SIG-M5 treated with dmso at 0.1 percent for 504 hours (cell line): Measurements from ENCODE around the gene GDF7.

ENCODE experiments used
- DNase-seq: peaks from one replicate; lab custom pipeline; 2025; ENCODE audit not compliant: unreplicated experiment; lab: John Stamatoyannopoulos, UW

Gene GDF7

GRCh38 chr2:20666304-20667150 is at the start of gene GDF7:
Gene GDF7, plus strand, starts transcription at chr2:20667144. Its CDS starts 96 bp downstream, at chr2:20667240.
- DNase-seq, result no peak

- DNase-seq, result peak; percentile 40
Observed at GRCh38 chr2:20617892-20618467, 49.0 kb upstream of the GDF7 start.

- DNase-seq, result no peak
Observed at GRCh38 chr2:20618468-20618885, 48.5 kb upstream of the GDF7 start.

DNA sequence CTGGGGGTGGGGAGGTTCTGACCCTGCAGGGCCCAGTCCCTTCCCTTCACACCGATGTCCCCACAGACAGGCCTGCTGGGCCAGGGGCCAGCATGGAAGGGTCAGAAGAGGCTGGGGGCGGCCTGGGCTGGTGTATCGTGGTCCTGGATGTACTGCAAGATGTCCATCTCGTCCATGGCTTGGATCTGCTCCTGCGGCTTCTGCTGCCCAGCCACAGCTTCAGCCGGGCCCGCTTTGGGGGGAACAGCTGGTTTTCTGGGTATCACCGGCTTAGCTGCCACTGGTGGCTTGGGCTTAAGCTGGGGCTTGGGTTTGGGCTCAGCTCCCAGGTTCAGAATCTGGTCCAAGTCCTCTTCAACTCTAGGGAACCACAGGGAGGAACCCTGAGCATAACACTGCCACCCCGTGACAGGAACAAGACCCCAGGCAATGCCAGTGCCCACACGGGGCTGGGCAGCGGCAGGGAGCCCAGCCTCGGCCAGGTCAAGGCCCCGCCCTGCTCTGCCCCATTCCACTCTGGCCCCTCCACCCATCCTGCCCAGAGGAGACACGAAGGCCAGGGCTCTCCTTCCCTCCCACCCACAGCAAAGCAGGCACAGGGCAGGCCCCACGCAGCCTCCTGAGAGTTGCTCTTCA is 47.9 kb upstream of the GDF7 start:
- DNase-seq, result no peak

DNA sequence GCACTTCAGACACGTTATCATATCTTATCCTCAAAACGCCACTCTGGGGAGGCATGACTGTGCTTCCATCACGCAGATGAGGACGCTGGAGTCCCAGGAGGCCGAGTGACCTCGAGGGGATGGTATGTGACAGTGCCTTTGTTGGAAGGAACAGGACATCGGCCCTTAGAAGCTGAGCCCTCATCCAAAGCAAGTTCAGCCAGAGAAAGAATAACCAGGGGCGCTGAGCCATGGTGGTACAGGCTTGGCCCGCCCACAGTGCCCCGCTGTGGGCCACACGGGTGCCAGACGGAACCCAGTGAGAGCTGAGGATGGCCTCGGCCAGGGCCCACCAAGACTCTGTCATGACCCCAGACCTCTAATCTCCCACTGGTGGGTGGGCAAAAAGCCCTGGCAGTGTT is 47.3 kb upstream of the GDF7 start:
- no peak for DNase-seq

DNA sequence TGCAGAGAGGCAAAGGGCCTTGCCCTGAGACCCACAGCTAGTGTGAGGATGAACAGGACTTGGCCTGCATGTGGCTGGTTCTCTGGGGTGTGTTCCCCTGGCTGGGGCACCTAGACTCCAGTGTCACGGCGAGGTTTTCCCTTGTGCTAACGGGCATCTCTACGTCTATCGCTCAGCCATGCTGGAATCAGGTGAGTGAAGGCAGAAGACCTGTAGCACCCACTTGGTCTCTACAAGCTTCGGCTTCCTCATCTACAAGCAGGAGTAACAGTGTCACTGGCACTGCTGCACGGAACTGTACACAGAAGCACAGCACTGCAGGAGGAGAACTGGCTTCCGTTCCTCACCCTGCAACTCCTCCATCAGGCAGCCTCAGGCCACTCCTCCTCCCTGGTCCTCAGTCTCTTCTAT is 46.7 kb upstream of the GDF7 start:
- no peak for DNase-seq

GRCh38 chr2:20620696-20621365 is 46.1 kb upstream of the GDF7 start:
- DNase-seq, result no peak

DNA sequence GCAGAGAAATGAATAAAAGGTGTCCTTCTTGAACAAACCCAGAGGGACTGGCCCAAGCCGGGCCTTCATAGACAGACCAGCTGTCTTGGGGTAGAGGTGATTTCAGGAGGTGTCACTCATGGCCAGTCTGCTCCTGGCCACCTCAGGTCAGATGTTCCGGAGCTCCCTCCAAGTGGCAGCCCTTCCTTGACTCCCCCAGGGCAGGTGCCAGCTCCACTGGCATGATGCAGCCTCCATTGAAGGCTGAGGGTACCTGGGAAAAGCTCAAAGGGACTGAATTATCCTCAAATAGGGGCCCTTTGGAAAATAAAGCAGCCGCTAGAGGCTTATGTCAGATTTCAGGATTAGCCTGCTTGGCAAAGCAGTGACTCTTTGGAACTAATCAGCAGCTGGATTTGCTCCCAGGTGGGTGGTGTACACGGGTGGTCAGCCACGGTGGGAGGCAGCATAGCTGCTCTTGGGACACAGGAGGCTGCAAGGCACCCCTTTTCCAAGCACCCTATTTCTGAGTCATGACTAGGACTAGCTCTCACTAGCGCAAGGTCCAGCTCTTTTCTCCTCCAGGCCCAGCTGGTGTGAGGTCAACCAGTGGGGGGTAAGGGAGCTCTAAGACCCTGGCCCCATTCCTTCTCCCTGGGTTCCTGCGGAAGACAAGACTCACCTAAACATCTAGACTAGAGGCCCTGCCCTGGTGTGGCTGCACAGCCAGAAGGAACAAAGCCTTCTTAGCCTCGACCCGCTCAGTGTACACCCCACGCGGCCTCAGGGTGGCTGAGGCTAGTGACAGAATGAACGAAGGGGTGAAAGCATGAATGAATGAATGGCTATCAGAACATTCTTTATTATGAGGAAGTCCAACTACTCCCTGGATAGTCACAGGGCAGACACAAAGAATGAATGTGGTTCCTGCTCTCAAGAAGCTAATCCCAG is 45.3 kb upstream of the GDF7 start:
- no peak for DNase-seq

DNA sequence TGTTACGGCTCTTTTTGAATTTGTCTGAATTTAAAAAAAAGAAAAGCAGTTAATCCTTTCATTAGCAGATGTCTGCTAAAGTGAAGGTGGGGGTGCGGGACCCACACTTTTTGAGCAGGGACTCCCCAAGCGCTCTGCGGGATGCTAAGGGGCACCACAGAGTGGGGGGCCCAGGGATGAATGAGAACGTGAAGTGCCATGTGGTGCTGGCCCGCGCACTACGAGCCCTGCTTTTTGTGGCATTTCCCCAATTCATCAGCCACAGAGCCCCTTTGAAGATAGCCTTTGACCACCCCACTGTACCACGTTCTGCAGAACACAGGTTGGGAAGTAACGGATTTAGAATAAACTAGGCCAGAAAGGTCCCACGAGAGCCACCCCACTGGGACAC is 44.7 kb upstream of the GDF7 start:
- no peak for DNase-seq

- DNase-seq, result no peak
Observed at GRCh38 chr2:20622731-20623130, 44.2 kb upstream of the GDF7 start.

- DNase-seq, result no peak
Observed at GRCh38 chr2:20623241-20623640, 43.7 kb upstream of the GDF7 start.

DNA sequence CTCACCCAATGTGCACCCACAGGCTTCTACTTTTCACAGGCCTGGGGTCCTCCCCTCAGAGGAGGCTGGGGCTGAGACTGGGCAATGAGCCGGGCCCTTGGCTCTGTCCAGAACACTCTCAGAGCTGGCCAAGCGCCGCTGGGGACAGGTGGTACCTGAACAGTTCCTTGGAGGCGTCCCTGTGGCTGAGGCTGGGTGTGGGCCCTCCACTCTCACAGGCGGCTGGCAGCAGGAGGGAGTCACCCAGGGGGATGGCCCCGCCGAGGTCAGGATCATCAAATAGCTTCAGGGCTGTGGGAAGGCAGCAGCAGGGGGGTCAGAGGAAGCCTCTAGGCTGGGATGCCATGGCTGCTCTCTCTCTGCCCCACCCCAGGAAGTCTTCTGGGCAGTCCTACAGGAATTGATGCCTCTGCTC is 43.2 kb upstream of the GDF7 start:
- DNase-seq, result no peak

DNA sequence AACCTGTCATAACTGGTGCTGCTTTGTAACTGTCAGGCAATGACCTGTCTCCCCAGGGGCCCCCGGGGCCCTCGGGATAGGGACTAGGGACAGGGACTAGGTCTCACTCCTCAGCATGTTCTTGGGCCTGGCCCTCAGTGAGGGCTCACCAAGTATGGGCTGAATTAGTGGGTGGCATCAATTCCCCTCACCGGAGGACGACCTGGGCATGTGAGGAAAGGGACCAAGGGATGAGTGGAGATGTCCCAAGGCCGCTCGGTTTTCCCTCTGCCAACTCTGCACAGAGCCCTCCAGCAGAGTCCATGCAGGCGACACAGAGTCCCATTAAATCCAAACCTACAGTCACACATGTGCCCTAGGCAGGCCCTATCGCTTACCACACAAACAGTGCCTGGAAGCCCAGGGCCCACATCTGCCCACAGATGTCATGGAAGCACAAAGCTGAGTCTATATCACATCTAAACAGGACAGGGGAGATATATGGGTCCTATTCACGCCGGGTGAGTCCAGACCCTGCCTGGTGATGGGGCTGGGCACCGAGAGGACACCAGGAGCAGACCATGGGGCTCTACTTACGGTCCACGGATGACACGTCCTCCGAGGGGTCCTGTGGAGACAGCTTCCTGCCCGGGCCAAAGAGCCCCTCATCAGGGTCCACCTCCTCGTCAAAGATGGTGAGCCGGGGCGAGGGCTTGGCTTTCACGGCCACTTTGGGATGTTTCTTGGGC is 42.6 kb upstream of the GDF7 start:
- DNase-seq, result no peak

DNA sequence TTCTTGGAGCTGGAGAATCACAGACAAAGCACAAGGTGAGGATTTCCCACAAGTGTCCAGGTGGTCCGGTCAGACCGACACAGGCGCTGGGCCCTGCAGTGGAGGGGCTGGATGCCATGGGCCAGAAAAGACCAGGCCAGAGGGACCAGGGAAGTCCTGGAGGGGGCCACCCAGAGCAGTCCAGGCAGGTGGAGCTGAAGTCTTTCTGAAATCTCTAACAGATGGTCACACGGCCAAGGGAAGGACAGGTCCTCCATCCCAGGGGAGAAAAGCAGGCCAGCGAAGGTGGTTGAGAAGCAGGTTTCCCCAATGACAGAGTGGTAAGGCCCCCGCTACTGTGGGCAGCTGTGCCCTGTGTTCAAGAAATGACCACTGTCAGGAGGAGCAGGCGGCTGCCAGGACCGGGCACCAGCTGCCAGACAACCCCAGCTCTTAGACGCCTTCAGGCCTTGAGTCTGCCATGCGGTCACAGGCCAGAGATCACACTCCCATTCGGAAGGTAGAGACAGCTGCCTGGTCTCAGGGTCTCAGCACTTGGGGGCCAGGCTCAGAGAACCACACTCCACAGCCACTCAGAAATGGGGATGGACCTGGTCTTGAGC is 42.0 kb upstream of the GDF7 start:
- DNase-seq, result no peak

DNA sequence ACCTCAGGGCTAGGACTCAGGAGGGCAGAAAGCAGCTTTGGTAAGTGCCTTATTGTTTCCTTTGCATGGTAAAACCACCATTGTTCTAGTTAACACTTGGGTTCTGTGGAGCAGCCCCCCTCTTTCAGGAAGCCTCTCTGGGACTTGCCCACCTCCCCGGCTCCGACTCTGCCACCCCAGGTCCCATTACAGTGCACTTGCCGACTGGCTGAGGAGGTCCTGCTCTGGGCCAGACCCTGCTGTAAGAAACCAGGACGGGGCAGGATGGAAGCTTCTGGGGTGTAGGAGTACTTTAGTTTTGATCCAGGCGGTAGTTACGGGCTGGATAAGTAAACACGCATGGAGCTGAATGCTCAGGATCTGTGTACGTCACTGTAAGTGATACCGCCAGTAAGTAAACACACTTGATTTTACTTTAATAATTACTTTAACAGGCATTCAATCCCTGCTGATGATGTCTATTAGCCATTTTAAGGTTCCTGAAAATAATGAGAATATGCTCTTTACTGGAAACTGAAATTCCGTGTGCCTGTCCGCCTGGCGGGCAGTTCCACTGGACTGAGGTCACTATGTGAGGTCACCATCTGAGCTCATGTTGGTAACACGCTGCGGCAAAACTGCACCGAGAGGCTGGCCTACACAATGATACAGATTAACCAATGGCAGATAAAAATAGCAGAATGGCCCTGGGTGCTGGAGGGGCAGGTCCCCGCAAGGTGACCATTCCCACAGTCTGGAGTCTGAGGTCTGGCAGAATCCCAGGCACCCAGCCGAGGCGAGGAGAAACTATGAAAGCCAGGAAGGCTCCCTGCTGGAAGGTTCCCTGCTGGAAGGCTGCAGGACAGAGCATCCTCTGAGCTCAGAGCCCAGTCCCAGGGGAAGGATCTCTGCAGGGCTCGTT is 41.2 kb upstream of the GDF7 start:
- no peak for DNase-seq

GRCh38 chr2:20626392-20626697 is 40.6 kb upstream of the GDF7 start:
- DNase-seq, result no peak

DNA sequence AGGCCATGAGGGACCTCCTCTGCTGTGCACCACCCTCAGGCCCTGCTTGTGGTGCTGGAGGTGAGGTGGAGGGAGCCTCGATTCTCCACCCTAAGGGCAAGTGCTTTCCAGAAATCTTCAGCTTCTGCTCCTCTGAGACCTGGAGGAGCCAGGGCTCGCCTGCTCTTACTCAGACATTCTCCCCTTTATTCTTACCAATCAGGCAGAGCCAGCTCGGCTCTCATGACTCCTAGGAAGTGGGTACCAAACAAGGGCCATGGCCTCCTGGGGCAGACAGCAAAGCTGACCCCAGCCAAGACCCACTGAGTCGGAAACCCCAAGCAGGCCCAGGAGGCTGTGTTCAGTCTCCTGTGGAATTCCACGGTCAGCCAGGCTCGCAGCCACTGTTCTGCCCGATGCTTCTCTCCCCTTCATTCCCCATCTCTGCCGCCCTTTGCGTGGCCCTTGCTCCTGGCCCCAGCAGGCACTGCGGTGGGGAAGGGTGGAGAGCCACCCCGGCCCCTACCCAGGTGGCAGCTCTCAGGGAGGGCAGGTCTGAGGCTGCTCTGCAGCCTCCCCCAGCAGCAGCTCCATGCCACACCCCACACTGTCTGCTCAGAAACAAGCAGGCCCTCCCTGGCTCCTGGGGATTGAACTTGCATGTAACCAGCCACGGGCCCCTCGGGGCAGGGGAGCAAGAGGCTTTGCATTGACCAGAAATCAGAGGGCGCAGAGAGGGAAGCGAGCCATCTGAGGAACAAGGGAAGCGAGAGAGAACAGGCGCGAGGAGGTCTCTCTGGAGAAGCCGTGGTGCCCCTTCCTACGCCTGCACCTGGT is 40.0 kb upstream of the GDF7 start:
- DNase-seq, result no peak
